Hippocampal formation (tissue), 2 donors: ENCODE results near the gene TFDP2.
"Not testable (repeated sequence)": the region's sequence is repeated elsewhere in the genome, so short reads cannot be mapped to it uniquely, and the experiment has no call there.

Experiments
- DNase-seq, 2 donors: peaks; one replicate each; lab custom pipeline; 2025; lab: John Stamatoyannopoulos, UW

Gene TFDP2

GRCh38 chr3:142127941-142128658 is 21.2 kb downstream of the TFDP2 start:
- DNase-seq: no peak

- DNase-seq: no peak
These were observed 25.1 kb downstream of the TFDP2 start for GRCh38 chr3:142124243-142124642.

DNA sequence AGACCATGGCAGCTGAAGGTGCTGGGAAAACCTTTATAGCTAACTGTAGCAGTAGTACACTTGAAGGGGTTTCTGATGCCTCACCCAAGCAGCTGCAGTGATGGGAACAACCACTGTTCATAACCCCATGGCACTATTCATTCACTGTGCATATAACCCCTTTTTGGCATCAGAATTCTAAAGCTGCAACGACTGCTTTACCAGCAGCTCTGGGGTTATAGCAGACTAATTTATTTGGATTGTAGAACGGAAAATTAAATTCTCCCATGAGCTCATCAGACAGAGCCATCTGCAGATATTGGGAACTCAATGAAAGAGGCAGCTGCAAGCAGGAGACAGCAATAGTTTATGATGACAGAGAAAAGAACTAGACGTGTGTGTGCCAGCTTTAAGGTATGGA is 28.6 kb downstream of the TFDP2 start:
- peak in 1 of 2 donors; percentile 12 for DNase-seq

DNA sequence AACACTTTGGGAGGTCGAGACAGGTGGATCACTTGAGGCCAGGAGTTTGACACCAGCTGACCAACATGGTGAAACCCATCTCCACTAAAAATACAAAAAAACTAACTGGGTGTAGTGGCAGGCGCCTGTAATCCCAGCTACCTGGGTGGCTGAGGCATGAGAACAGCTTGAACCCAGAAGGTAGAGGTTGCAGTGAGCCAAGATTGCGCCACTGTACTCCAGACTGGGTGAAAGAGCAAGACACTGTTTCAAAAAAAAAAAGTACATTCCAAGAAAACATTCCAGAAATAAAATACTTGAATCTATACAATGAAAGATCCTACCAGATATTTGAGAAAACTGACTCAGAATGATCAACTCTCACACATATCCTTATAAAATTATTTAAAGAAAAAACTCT is 30.4 kb downstream of the TFDP2 start:
- DNase-seq: no peak

DNA sequence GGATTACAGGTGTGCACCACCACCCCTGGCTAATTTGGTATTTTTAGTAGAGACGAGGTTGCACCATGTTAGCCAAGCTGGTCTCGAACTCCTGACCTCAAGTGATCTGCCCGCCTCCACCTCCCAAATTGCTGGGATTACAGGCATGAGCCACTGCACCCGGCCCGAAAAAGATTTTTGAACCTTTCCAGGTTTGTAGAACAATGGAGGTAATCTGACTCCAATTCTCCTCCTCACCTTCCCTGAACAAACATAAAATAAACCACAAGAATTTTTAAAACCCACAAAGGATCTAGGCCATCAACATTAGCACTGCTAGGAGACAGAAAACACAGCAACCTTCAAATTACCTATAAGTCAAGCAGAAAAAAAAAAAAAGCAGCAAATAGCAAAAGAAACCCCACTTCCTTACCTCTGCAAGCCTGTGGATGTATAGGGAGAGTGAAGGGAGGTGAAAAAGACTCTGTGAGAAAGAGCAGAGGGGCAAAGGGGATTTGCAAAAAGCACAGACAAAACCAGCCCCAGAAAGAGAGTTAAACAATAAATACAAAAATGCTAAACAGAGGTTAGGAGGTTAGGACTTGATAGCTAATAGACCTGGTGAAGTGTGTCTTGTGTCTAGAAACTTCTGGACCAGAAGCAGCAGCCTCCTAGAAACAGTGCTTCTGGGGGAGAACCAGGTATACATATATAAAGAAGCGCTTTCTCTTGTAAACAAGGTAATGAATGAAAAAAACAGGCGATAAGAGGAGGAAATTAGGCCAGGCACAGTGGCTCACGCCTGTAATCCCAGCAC is 32.1 kb downstream of the TFDP2 start:
- no peak for DNase-seq

DNA sequence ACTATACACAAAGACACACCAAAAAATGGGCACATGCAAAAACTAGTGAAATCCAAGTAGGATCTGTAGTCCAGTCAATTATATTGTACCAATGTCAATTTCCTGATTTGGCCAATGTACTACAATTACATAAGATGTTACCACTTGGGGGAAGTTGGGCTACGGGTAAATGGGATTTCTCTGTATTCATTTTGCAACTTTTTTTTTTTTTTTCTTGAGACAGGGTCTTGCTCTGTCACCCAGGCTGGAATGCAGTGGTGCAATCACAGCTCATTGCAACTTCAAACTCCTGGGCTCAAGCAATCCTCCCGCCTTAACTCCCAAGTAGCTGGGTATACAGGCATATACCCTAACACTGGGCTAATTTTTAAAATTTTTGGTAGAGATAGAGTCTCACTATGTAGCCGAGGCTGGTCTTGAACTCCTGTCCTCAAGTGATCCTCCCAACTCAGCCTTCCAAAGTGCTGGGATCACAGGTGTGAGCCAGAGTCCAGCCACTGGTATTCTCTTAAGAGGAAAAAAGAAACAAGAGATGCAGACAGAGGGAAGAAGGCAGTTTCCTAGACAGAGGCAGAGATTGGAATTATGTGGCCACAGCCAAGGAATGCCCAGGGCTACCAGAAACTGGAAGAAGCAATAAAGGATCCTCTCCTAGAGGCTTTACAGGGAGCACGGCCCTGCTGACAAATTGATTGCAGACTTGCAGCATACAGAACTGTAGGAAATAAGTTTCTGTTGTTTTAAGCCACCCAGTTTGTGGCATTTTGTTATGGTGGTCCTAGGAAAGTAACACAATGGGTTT is 33.3 kb downstream of the TFDP2 start:
- DNase-seq: no peak

DNA sequence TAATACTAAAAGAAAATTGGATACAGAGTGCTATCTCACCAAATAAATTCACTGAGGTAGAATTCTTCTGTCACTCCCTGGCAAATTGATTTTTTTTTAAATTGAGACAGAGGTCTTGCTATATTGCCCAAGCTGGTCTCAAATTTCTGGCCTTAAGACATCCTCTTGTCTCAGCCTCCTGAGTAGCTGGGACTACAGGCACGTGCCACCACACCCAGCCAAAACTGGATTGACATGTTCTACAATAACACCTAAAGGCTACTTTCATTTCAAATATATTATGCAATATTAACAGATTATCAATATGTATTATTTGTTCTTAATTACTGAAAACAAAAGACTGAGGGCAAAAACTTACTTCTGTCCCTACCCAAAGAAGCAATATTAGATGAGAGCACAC is 36.7 kb downstream of the TFDP2 start:
- no peak for DNase-seq

DNA sequence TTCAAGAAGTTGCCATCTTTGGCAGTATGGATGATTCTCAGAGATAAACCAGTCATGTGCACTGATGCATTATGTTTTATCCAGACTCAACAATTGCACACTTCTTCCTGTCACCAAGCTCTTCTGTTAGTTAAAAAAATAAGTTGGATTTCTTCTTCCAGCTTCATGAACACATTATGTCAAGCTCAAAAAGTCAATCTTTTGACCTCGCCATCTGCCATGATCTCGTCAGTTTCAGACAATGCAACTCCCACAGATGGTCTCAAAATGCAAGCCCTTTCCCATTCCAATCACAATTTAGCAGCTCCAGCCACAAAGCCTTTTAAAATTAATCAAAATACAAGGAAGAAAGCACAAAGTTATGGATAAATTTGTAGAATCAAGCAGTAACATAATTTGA is 42.8 kb downstream of the TFDP2 start:
- DNase-seq: no peak

DNA sequence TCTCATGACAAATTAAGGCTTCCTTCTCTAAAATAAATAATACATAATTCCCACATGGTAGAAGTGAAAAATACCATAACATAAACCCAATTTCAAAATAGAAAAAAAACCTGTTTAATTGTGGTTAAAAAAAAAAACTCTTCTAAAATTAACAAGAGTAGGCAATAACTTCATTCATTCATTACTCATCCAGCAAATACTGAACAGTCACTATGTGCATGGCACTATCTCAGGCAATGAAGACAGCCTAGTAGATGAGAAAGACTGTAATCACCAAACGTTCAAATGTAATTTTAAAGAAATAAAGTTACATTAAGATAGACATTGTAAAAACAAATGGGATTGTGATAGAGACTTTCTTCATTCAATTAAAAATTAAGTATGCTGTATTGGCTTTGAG is 43.4 kb downstream of the TFDP2 start:
- DNase-seq: no peak

DNA sequence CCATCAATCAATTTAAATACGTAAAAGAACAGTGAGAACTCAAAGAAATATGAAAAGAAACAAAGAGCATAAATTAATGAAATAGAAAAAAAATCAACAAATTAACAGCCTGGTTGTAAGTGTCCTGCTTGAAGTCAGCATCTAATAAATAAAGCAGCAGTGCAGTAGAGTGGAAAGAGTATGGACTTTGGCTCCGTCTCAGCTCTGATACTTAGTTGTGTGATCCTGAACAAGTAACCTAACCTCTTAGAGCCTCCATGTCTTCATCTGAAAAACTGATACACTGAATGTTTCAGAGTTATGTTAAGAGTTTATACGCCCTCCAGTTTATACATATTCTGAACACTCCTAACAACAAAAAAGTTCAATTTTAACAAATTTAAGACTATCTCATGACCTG is 44.6 kb downstream of the TFDP2 start:
- DNase-seq: no peak

DNA sequence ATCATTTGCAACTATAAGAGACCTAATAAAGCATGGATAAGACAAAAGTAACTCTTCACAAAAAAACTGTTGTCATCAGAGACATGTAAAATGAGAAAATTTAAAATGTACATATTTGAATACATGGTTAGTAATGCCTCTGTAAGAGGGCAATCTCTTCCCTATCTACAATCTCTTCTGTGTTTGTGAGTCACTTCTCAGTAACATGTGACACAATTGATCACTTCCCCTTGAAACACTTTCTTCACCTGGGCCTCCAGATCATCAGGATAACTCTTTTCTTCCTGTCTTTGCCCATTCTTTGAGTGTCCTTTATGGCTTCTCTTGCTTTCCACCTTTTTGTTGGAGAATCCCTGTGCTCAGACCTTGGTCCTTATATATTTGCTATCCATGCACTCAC is 50.4 kb downstream of the TFDP2 start:
- no peak for DNase-seq

DNA sequence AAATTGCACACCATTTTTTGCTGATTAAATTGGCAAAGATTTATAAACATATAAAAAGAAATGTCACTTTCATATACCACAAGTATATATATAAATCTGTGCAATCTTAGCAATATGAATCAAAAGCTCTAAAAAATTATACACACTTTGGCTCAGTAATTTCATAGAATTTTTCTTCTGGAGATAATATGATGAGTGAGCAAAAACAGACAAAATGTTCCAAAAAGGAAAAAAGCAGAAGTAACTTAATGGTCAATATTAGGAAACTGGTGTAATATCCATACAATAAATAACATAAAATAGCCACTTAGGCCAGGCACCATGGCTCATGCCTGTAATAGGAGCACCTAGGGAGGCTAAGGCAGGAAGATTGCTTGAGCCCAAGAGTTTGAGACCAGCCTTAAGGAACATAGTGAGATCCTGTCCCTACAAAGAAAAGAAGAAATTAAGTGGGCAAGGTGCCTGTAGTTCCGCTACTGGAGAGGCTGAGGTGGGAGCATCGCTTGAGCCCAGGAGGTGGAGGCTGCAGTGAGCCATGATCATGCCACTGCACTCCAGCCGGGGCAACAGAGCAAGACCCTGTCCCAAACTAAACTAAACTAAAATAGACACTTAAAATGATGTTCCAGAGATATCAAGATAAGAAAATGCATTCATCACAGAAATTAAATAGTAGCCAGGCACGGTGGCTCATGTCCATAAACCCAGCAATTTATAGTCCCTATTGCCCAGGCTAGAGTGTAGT is 52.1 kb downstream of the TFDP2 start:
- DNase-seq: no peak

- no peak for DNase-seq
These were observed 53.5 kb downstream of the TFDP2 start for GRCh38 chr3:142095841-142096240.

GRCh38 chr3:142088925-142089324 is 60.4 kb downstream of the TFDP2 start:
- not testable (repeated sequence) for DNase-seq

GRCh38 chr3:142088522-142088921 is 60.8 kb downstream of the TFDP2 start:
- no peak for DNase-seq

DNA sequence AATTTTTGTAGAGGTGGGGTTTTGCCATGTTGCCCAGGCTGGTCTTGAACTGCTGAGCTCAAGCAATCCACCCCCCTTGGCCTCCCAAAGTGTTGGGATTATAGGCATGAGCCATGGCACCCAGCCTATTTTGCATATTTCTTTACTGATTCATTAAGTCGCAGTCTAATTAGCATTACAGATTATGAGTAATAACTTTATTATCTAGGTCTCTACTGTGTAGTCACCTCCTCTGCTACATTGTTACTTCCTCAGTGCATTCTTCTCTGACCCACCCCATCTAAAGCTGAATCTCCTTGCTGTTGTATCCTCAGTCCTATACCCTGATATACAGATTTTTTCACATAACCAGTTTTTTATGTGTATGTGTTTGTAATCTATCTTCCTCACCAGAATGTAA is 61.7 kb downstream of the TFDP2 start:
- no peak for DNase-seq

GRCh38 chr3:142086581-142087090 is 62.7 kb downstream of the TFDP2 start:
- no peak for DNase-seq

- no peak for DNase-seq
These were observed 68.2 kb downstream of the TFDP2 start for GRCh38 chr3:142081178-142081577.

DNA sequence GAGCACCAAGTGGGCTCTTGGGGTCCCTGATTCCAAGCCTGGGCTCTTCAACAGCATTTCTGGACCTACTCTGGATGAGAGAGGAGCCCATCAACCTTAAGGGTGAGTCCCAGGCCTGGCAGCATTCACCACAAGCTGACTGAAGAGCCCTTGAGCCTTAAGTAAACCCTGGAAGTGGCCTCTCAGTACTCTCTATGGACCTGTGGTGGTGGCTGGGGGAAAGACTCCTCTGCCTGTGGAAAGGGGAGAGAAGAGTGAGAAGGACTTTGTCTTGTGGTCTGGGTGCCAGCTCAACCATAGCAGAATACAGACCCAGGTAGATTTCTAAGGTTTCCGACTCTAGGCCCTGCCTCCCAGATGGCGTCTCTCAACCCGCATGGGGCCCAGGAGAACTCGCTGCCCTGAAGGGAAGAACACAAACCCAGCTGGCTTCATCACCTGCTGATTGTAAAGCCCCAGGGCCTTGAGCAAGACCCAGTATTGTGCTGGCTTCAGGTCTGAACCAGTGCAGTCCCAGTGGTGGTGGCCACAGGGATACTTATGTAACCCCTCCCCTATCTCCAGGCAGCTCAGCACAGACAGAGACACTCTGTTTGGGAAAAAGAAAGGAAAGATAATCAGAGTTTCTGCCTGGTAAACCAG is 71.4 kb downstream of the TFDP2 start:
- no peak for DNase-seq

DNA sequence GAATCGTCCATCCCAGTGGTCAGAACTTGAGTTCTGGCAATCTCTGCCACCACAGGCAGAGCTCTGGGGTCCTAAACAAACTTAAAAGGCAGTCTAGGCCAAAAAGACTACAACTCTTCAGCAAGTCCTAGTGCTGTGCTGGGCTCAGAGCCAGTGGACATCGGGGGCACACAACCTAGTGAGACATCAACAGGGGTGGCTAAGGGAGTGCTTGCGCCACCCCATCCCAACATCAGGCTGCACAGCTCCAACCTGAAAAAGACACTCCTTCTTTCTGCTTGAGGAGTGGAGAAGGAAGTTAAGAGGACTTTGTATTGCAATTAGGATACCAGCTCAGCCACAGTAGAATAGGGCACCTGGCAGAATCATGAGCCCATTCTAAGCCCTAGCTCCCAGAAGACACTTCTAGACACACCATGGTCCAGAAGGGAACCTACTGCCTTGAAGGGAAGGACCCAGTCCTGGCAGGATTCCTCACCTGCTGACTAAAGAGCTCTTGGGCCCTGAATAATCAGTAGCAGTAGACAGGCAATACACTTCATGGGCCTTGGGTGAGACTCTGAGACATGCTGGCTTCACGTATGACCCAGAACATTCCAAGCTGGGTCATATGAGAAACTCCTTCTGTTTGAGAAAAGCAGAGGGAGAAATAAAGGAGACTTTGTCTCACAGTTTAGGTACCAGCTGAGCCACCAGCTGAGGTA is 72.0 kb downstream of the TFDP2 start:
- no peak for DNase-seq

- DNase-seq: not testable (repeated sequence)
These were observed 73.7 kb downstream of the TFDP2 start for GRCh38 chr3:142075656-142076055.
